ENCODE results near the gene HOTAIR. TPM values are rescaled to one million over a fixed set of nuclear protein-coding genes. Genes with fewer than 3 reads are reported as not detected.

HOTAIR gene
- total and polyA plus RNA-seq, 4 donors, result 0.59 TPM; not detected in 3

GRCh38 chr12:53927220-53928029 lies 47.3 kb downstream of the HOTAIR start:
- DNase-seq (ENCODE audit: low read depth in 4 of 6, low spot score in 6 of 6), result no peak
- H3K27me3 ChIP-seq (ENCODE audit: control insufficient read depth, insufficient read depth, low read length), result peaks cover 100% of the 10 kb centered on the region
- 4% methylated on average over 36 of the region's 45 CpGs for WGBS (ENCODE audit: insufficient coverage)

GRCh38 chr12:53924521-53925405 lies 50.0 kb downstream of the HOTAIR start:
- Histone ChIP-seq H3K36me3 (ENCODE audit: control insufficient read depth, insufficient read depth, low read length) (no peaks in the 10 kb centered on the region), H3K27me3 (ENCODE audit: control insufficient read depth, insufficient read depth, low read length) (peaks cover 97% of the 10 kb centered on the region), H3K4me1 (ENCODE audit: control insufficient read depth, insufficient read depth, low read length) (peaks cover 10% of the 10 kb centered on the region), H3K4me3 (ENCODE audit: low read depth, low read length) (no peak overlapping the region), H3K9me3 (ENCODE audit: control insufficient read depth, insufficient read depth, low read length) (no peaks in the 10 kb centered on the region), H3K27ac (ENCODE audit: low read depth, low read length) (no peak overlapping the region)
- peak in 1 of 6 donors; percentile 70 for DNase-seq (ENCODE audit: low read depth in 4 of 6, low spot score in 6 of 6)
- 50% methylated on average over 1 of the region's 2 CpGs for WGBS (ENCODE audit: insufficient coverage)

More at GRCh38 chr12:53927220-53928029, 47.3 kb downstream of the HOTAIR start:
- Histone ChIP-seq H3K36me3 (ENCODE audit: control insufficient read depth, insufficient read depth, low read length) (no peaks in the 10 kb centered on the region), H3K9me3 (ENCODE audit: control insufficient read depth, insufficient read depth, low read length) (no peaks in the 10 kb centered on the region), H3K4me3 (ENCODE audit: low read depth, low read length) (no peak overlapping the region), H3K27ac (ENCODE audit: low read depth, low read length) (no peak overlapping the region), H3K4me1 (ENCODE audit: control insufficient read depth, insufficient read depth, low read length) (peaks cover 14% of the 10 kb centered on the region)

- Histone ChIP-seq H3K4me3 (ENCODE audit: low read depth, low read length) (no peak overlapping the region), H3K27ac (ENCODE audit: low read depth, low read length) (no peak overlapping the region), H3K36me3 (ENCODE audit: control insufficient read depth, insufficient read depth, low read length) (no peaks in the 10 kb centered on the region), H3K4me1 (ENCODE audit: control insufficient read depth, insufficient read depth, low read length) (no peaks in the 10 kb centered on the region), H3K27me3 (ENCODE audit: control insufficient read depth, insufficient read depth, low read length) (peaks cover 62% of the 10 kb centered on the region), H3K9me3 (ENCODE audit: control insufficient read depth, insufficient read depth, low read length) (no peaks in the 10 kb centered on the region)
- no CpG with 5 or more reads among the region's 5 CpGs for WGBS (ENCODE audit: insufficient coverage)
- DNase-seq (ENCODE audit: low read depth in 4 of 6, low spot score in 6 of 6), result no peak
These were observed 57.7 kb downstream of the HOTAIR start for GRCh38 chr12:53916788-53917655.

Small RNA genes lying within 50 kb of the gene (small RNA-seq; reads per million reads assigned to genes)
- gene AC012531.3 (ENCODE audit: low replicate concordance), result not detected
- not detected for gene AC012531.4 (ENCODE audit: low replicate concordance)
- 154 reads per million, percentile 98 among the genes with 10 or more reads in this experiment for gene MIR196A2 (ENCODE audit: low replicate concordance)
- gene RF01905 (ENCODE audit: low replicate concordance), result not detected
- gene RF01906 (ENCODE audit: low replicate concordance), result not detected

Other genes with a start within 250 kb of the HOTAIR start
- 100 to 1,000 TPM in 1 of 2 donors, 10 to 100 TPM in 1; 55.5 to 205 TPM for gene CALCOCO1, start 247.5 kb downstream of the HOTAIR start, total RNA-seq
- gene CALCOCO1, start 247.5 kb downstream of the HOTAIR start, polyA plus RNA-seq (ENCODE audit: insufficient read length in 2 of 2), result 100 to 1,000 TPM in 1 of 2 donors, 10 to 100 TPM in 1; 85.3 to 120 TPM
- gene CISTR, start 223.0 kb downstream of the HOTAIR start, total RNA-seq, result under 1 TPM in 1 of 2 donors, not detected in 1; 0.79 TPM
- gene CISTR, start 223.0 kb downstream of the HOTAIR start, polyA plus RNA-seq (ENCODE audit: insufficient read length in 2 of 2), result 1 to 10 TPM; 1.1 to 1.2 TPM
- gene HOXC13, start 36.1 kb downstream of the HOTAIR start, total RNA-seq, result under 1 TPM in 1 of 2 donors, not detected in 1; 0.10 TPM
- gene HOXC13, start 36.1 kb downstream of the HOTAIR start, polyA plus RNA-seq (ENCODE audit: insufficient read length in 2 of 2), result not detected
- 1 to 10 TPM in 1 of 2 donors, not detected in 1; 2.3 TPM for gene HOXC12, start 20.1 kb downstream of the HOTAIR start, total RNA-seq
- not detected for gene HOXC12, start 20.1 kb downstream of the HOTAIR start, polyA plus RNA-seq (ENCODE audit: insufficient read length in 2 of 2)
- 1 to 10 TPM in 1 of 2 donors, not detected in 1; 1.5 TPM for gene HOXC11, start 1.8 kb downstream of the HOTAIR start, total RNA-seq
- gene HOXC11, start 1.8 kb downstream of the HOTAIR start, polyA plus RNA-seq (ENCODE audit: insufficient read length in 2 of 2), result not detected
- gene HOXC10, start 10.2 kb upstream of the HOTAIR start, total RNA-seq, result 1 to 10 TPM in 1 of 2 donors, not detected in 1; 9.2 TPM
- gene HOXC10, start 10.2 kb upstream of the HOTAIR start, polyA plus RNA-seq (ENCODE audit: insufficient read length in 2 of 2), result under 1 TPM in 1 of 2 donors, not detected in 1; 0.81 TPM
- gene HOXC9, start 25.2 kb upstream of the HOTAIR start, total RNA-seq, result 10 to 100 TPM in 1 of 2 donors, 1 to 10 TPM in 1; 8.5 to 14.2 TPM
- gene HOXC9, start 25.2 kb upstream of the HOTAIR start, polyA plus RNA-seq (ENCODE audit: insufficient read length in 2 of 2), result 10 to 100 TPM in 1 of 2 donors, 1 to 10 TPM in 1; 1.6 to 17.9 TPM
- gene HOXC8, start 34.0 kb upstream of the HOTAIR start, total RNA-seq, result 1 to 10 TPM; 5.3 to 8.4 TPM
- gene HOXC8, start 34.0 kb upstream of the HOTAIR start, polyA plus RNA-seq (ENCODE audit: insufficient read length in 2 of 2), result 100 to 1,000 TPM in 1 of 2 donors, 10 to 100 TPM in 1; 64.3 to 158 TPM
- 10 to 100 TPM in 1 of 2 donors, 1 to 10 TPM in 1; 6.6 to 10.3 TPM for gene HOXC6, start 53.5 kb upstream of the HOTAIR start, total RNA-seq
- 100 to 1,000 TPM; 111 to 114 TPM for gene HOXC6, start 53.5 kb upstream of the HOTAIR start, polyA plus RNA-seq (ENCODE audit: insufficient read length in 2 of 2)
- gene HOXC5, start 58.1 kb upstream of the HOTAIR start, total RNA-seq, result 1 to 10 TPM; 2.4 to 4.5 TPM
- 10 to 100 TPM; 11.8 to 16.3 TPM for gene HOXC5, start 58.1 kb upstream of the HOTAIR start, polyA plus RNA-seq (ENCODE audit: insufficient read length in 2 of 2)
- 10 to 100 TPM in 1 of 2 donors, 1 to 10 TPM in 1; 10.0 to 10.3 TPM for gene HOXC4, start 78.9 kb upstream of the HOTAIR start, total RNA-seq
- gene HOXC4, start 78.9 kb upstream of the HOTAIR start, polyA plus RNA-seq (ENCODE audit: insufficient read length in 2 of 2), result 100 to 1,000 TPM in 1 of 2 donors, 10 to 100 TPM in 1; 98.7 to 100 TPM
- gene SMUG1, start 214.0 kb upstream of the HOTAIR start, total RNA-seq, result 10 to 100 TPM; 28.7 to 32.0 TPM
- 10 to 100 TPM; 35.9 to 42.4 TPM for gene SMUG1, start 214.0 kb upstream of the HOTAIR start, polyA plus RNA-seq (ENCODE audit: insufficient read length in 2 of 2)

Measured in spinal cord (tissue), 10 donors.